IPS-15b (cell line): ENCODE results near the gene NAPA.

Experiments
- H3K27me3 ChIP-seq: one replicate; pipeline ENCODE4 v1.6.1; 2013; ENCODE audit warnings: low read length; ENCODE audit not compliant: control insufficient read depth, insufficient read depth
- H3K36me3 ChIP-seq: one replicate; pipeline ENCODE4 v1.6.1; 2013; ENCODE audit warnings: low read length; ENCODE audit not compliant: control insufficient read depth, insufficient read depth
- H3K4me1 ChIP-seq: one replicate; pipeline ENCODE4 v1.6.1; 2013; ENCODE audit warnings: mild to moderate bottlenecking, low read length; ENCODE audit not compliant: control insufficient read depth, insufficient read depth
- H3K4me3 ChIP-seq: one replicate; pipeline ENCODE4 v1.5.1; 2013; ENCODE audit warnings: low read depth, low read length
- H3K9ac ChIP-seq: one replicate; pipeline ENCODE4 v1.6.1; 2013; ENCODE audit warnings: low read depth, mild to moderate bottlenecking, low read length
- H3K9me3 ChIP-seq: one replicate; pipeline ENCODE4 v1.6.1; 2013; ENCODE audit warnings: mild to moderate bottlenecking, low read length; ENCODE audit not compliant: control insufficient read depth, insufficient read depth

NAPA gene

DNA sequence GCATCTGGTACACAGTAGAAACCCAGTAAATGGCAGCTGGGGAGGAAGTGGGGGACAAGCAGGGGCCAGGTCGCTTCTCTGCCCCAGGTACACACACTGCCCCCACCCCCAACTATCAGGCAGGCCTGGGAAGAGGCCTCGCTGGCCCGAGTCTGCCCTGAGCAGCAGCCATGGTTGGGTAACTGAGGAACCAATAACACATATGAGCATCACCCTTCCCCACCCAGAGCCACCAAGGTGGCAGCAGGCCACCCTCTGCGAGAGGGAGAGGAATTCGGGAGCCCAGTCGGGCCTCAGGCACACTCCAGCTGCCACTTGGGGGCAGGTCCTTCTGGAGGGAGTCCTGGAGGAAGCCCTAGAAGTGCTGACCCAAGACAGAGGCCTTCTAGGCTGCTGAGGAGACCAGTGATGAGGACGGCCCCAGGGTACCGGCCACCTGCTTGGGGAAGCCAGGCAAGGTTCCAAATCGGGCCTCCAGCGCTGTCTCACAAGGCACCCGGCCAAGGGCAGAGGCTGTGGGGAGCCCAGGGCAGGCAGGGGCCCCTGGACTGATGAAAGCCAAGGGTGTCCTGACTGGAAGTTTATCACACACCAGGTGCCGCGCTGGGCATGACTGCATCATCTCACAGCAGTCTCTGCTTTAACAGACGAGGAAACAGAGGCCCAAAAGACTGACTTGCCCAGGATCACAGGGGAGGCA lies 16.9 kb downstream of the NAPA start:
- no peaks in the 10 kb centered on the region for H3K4me1 ChIP-seq

DNA sequence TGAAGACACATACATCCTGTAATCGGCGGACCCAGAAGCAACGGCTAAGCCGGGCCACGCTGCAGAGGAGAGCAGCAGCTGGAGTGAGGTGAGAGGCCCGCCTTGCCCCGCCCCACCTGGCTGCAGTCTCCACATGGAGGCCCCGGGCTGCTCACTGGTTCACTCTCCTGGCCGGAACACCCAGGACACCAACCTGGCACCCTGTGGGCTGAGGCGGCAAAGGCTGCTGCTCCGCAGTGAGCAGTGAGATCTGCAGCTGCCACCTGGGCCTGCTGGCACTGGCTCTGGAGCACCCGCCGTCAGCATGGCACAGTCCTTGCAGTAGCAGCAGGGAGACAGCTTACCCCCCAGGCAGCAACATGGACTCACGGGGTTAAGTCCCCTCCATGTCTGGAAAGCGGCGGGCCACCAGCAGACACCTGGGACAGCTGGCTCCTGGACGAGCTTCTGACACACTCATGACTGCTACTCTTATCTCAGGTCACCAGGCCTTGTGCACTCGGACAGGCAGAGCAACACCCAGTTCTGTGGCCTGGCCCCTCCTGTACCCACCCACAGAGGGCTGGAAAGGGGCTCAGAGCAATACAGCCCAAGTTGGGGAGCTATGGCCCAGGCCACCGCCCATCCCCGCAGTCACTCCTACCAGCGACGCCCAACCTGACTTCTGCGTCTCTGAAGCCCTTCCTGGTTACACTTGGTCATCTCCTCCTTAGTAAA lies 17.7 kb downstream of the NAPA start:
- H3K9me3 ChIP-seq: no peaks in the 10 kb centered on the region
- no peaks in the 10 kb centered on the region for H3K27me3 ChIP-seq
- peaks cover 20% of the 10 kb centered on the region for H3K36me3 ChIP-seq
- H3K9ac ChIP-seq: no peak overlapping the region
- no peaks in the 10 kb centered on the region for H3K4me1 ChIP-seq
- H3K4me3 ChIP-seq: no peak overlapping the region

More for the DNA sequence above, 16.9 kb downstream of the NAPA start:
- Histone ChIP-seq H3K36me3 (peaks cover 19% of the 10 kb centered on the region), H3K4me3 (no peak overlapping the region), H3K9me3 (no peaks in the 10 kb centered on the region), H3K9ac (no peak overlapping the region), H3K27me3 (no peaks in the 10 kb centered on the region)

DNA sequence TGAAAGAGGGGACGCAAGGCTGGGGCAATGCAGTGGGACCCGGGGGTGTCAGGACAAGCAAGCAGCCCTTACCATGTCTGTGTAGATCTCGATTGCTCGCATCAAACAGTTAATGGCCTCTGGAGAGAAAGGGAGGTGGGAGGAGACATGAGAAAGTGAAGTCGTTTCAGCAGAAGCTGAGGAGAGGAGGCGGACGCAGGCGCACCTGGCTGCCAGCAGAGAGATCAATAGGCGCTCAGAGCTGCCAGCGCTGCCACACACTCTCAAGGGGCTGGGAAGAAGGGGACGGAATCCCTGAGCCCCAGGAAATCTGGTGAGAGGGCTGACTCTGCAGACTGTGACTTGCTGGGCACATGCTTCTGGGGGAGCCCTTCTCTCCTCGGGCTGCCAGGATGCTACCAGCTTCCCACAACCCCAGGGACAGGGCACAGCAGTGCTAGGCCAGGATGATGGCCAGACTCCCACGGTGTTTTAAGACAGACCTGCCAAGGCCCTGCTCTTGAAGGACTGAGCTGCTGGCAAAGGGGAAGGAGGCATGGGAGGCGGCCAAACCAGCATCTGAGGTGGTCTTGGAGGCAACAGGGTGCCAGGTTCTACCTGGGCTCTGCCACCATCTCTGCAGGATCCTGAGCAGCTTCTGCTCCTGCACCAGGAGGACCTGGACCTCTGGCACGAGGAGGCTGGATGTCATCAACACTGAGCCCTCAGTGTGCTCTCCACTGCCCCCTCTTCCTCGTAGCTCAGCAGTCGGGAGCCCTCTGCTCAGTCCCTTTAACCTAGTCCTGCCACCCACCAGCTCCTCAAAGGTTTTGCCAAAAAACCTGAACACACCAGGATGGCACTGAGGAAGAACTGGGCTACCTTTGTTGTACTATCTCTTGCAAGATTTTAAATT lies 19.1 kb downstream of the NAPA start:
- Histone ChIP-seq H3K27me3 (no peaks in the 10 kb centered on the region), H3K4me1 (no peaks in the 10 kb centered on the region), H3K9me3 (no peaks in the 10 kb centered on the region), H3K36me3 (peaks cover 33% of the 10 kb centered on the region), H3K9ac (no peak overlapping the region), H3K4me3 (no peak overlapping the region)

DNA sequence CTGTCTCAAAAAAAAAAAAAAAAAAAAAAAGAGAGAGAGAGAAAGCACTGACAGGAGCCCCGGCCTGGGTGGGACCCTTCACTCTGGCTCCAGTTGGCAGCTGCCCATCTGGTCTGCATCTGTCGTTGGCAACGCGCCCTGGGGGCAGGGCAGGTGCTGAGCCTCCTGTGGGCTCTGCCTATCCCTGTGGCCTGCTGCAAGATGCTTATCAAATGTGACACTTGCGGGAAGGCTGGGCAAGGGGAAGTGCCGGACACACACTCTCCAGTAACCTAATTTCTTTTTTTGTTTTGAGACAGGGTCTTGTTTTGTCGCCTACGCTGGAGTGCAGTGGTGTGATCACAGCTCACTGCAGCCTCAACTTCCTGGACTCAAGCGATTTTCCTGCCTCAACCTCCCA lies 20.1 kb downstream of the NAPA start:
- no peaks in the 10 kb centered on the region for H3K9me3 ChIP-seq
- H3K4me3 ChIP-seq: no peak overlapping the region
- H3K27me3 ChIP-seq: no peaks in the 10 kb centered on the region
- no peaks in the 10 kb centered on the region for H3K4me1 ChIP-seq
- H3K9ac ChIP-seq: no peak overlapping the region
- peaks cover 38% of the 10 kb centered on the region for H3K36me3 ChIP-seq

DNA sequence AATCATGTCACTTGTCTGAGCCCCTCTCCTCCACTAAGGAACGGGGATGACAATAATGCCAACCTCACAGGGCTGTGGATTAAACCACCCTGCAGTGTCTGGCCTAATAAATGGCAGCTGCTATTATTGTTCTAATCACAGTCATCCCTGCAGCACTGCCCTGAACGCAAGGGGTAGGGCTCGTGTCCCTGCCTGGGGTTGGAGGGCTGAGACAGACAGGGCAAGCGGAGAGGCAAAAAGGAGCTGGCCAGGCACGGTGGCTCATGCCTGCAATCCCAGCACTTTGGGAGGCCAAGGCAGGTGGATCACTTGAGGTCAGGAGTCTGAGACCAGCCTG lies 20.7 kb downstream of the NAPA start:
- no peak overlapping the region for H3K9ac ChIP-seq
- H3K9me3 ChIP-seq: no peaks in the 10 kb centered on the region
- no peak overlapping the region for H3K4me3 ChIP-seq
- H3K36me3 ChIP-seq: peaks cover 42% of the 10 kb centered on the region
- H3K27me3 ChIP-seq: no peaks in the 10 kb centered on the region
- no peaks in the 10 kb centered on the region for H3K4me1 ChIP-seq

DNA sequence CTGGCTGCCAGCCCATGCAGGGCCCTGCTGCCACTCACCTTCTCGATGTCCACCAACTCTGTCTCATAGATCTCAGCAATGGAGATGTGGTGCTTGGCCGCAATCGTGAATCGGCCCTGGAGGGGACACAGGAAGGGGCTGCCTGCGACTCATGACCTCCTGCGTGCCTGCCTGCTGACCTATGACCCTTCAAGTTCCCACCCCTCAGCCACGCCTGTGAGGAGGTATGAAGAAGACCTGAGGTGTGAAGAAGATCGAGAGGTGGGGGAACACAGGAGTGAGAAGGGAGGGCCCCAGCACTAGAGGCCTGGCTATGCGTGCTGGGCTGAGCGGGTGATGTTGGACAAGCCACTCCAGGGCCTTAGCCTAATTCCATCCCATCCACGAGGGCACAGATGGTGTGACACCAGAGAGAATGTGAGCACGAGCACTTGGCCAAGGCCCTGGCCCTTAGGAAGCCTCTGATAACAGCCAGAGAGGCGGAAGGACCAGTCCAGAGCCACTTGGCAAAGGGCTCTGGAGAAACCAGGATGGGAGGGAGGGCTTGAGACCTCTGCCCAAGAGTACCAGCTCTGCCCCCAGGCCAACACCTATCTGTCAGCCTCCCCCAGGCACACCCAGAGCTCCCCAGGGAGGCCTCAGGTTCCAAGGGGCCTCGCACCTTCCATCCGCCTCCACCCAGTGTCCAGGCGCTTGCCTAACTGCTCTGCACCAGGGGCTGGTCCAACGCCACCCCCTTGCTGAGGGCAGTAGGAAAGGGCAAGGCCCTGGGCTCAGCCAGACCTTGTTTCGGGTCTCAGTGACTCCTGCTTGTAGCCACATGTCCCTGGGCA lies 21.3 kb downstream of the NAPA start:
- no peaks in the 10 kb centered on the region for H3K9me3 ChIP-seq
- peaks cover 46% of the 10 kb centered on the region for H3K36me3 ChIP-seq
- H3K27me3 ChIP-seq: no peaks in the 10 kb centered on the region
- H3K9ac ChIP-seq: peak overlapping the region; percentile 37
- H3K4me1 ChIP-seq: no peaks in the 10 kb centered on the region
- H3K4me3 ChIP-seq: no peak overlapping the region

DNA sequence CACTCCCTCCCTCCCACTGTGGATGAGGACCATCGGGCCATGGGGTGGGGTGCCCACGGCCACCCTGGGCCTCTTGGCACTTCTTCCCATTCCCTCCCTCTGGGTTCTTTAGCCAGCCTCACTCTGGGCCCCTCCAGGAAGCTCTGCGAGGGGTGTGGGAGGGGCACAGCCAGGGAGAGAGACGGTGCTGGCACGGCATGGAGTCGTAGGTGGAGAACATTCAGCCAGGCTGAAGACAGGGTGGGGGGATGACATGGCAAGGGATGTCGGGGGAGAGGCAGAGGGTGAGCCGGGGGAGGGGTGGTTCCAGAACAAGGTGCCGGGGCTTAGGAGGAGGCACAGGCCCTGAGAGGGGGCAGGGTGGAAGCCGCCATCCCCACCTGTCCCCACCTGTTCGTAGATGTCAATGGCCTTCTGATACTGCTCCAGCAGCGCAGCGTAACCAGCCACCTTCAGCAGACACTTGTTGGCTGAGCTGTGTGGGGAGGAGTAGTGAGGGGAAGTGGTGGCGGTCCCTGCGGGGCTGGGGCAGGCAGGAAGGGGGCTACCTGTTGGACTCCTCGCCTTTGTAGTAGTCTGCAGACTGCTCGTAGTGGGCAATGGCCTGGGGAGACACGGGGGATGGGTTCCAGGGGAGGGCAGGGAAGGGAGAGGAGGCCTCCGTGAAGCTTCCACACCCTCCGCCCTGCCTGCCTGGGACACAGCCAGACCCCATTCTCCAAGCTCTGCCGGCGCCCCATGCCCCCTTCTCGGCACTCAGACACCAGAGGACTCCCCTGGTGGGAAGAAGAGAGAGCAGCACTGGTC lies 22.1 kb downstream of the NAPA start:
- Histone ChIP-seq H3K36me3 (peaks cover 48% of the 10 kb centered on the region), H3K27me3 (no peaks in the 10 kb centered on the region), H3K4me1 (no peaks in the 10 kb centered on the region), H3K4me3 (no peak overlapping the region), H3K9me3 (no peaks in the 10 kb centered on the region), H3K9ac (peak overlapping the region; percentile 37)

DNA sequence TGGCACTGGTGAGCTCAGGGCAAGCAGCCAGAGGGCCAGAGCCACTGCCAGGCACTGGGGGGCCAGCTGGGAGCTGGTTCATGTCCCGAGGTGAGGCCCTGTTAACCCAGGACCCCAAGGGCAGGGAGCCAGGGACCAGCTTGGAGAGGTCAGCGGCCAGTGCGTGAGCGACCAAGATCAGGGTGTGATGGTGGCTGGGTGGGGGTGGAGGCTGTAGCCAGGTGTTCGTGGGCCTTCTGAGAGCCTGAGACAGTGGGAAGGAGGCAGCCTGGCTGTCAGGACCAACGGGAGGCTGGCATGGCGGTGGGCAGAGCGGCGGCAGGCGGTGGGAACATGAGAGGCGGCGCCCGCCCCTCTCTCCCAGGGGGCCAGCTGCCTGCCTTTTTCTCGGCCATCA lies 22.7 kb downstream of the NAPA start:
- Histone ChIP-seq H3K9me3 (no peaks in the 10 kb centered on the region), H3K27me3 (no peaks in the 10 kb centered on the region), H3K36me3 (peaks cover 43% of the 10 kb centered on the region), H3K4me3 (no peak overlapping the region), H3K9ac (no peak overlapping the region), H3K4me1 (no peaks in the 10 kb centered on the region)

DNA sequence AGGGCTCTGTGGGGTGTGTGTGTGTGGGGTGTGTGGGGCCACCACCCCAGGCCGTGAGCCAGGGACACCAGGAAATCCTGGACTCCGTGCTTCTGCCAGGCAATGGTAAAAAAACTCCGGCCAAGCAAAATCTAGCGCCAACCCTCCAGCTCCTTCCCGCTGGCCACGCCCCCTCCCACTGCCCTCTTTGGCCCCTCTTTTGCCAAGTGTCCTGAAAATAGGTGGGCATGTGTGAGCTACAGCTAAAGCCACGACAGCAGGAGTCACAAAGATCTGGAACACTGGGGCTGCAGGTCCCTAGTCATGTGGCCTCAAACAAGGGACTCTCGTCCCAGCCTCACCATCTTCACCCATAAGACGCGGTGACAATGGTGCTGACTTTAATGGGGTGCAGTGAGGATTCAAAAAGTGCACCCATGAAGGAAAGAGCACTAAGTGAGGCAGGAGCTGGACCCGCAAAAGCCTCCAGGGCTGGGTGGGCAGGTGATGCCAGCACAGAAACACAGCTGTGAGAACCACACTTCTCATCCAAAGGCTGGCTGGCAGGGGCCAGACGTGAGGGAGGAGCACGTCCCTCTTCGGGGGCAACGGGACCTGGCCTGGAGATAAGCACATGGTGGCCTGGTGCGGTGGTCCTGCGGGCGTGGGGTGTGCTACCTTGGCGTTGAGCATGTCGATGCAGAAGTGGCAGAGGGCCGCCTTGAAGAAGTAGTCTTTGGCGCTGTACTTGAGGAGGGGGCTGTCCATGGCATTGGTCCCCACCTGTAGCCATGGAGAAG lies 23.3 kb downstream of the NAPA start:
- Histone ChIP-seq H3K4me3 (no peak overlapping the region), H3K27me3 (no peaks in the 10 kb centered on the region), H3K9ac (no peak overlapping the region), H3K9me3 (no peaks in the 10 kb centered on the region), H3K36me3 (peaks cover 39% of the 10 kb centered on the region), H3K4me1 (no peaks in the 10 kb centered on the region)

DNA sequence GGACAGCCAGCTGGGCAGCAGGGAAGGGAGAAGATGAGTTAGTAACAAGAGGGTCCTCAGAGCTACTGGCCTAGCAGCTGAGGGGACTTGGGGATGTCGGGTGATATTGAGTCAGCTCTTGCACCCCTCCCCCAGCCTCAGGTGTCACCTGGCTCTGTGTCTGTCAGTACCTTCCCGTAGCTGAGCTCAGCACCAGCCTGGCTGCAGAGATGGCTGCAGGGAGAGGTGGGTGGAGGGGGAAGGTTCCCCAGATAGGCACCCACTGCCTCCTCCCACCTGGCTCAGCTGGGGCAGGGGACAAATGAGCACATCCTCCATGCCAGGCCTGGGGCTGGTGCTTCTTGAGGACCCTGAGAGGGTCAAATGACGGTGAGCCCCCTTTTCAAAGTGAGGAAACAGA lies 24.0 kb downstream of the NAPA start:
- H3K9me3 ChIP-seq: no peaks in the 10 kb centered on the region
- no peak overlapping the region for H3K9ac ChIP-seq
- H3K4me3 ChIP-seq: no peak overlapping the region
- no peaks in the 10 kb centered on the region for H3K27me3 ChIP-seq
- no peaks in the 10 kb centered on the region for H3K4me1 ChIP-seq
- peaks cover 39% of the 10 kb centered on the region for H3K36me3 ChIP-seq
